IMR-90 (cell line): Measurements from ENCODE around the gene FAM184A. TPM values are rescaled to one million over a fixed set of nuclear protein-coding genes. Genes with fewer than 3 reads are reported as not detected.

ENCODE experiments used
- ATAC-seq: fragments of 200-7000 bp; cut with Tn5 transposase; 2 replicates; pipeline ENCODE4 v1.9.1; 2020; ENCODE audit warnings: low read depth, mild to moderate bottlenecking, moderate library complexity
- BruUV-seq: library from RNA; stranded (reverse); fragments of 400-500 nt; replicated peaks from 2 replicates; lab custom pipeline; 2021; lab: Mats Ljungman, UMichigan
- CTCF ChIA-PET: fragments of 300-600 bp; formaldehyde crosslinking; extraction: SDS; loops from one replicate; lab custom pipeline; 2021; ENCODE audit warnings: antibody characterized with exemption; lab: Yijun Ruan, JAX
- POLR2A ChIA-PET: fragments of 300-600 bp; sonication (Branson Sonifier 250); formaldehyde crosslinking; loops from one replicate; lab custom pipeline; 2022; ENCODE audit warnings: antibody characterized with exemption; ENCODE audit not compliant: unreplicated experiment; lab: Charles Lee
- DNase-seq: peaks from one replicate; pipeline ENCODE4 v3.0.0; 2013
- H2AFZ ChIP-seq: replicated peaks from 2 replicates; pipeline ENCODE3; 2013; ENCODE audit warnings: low read length, mild to moderate bottlenecking; ENCODE audit not compliant: poor library complexity
- H2AK5ac ChIP-seq: 2 replicates; pipeline ENCODE4 v1.6.1; 2013; ENCODE audit warnings: low read depth, low read length, inconsistent platforms
- H2AK9ac ChIP-seq: replicated peaks from 2 replicates; pipeline ENCODE3; 2013; ENCODE audit warnings: mild to moderate bottlenecking, low read depth, low read length, moderate library complexity; ENCODE audit not compliant: poor library complexity
- H2BK120ac ChIP-seq: 2 replicates; pipeline ENCODE4 v1.6.1; 2013; ENCODE audit warnings: low read depth, low read length, inconsistent platforms
- H2BK15ac ChIP-seq: 3 replicates; pipeline ENCODE4 v1.6.1; 2013; ENCODE audit warnings: low read depth, low read length, inconsistent platforms
- H2BK20ac ChIP-seq: 2 replicates; pipeline ENCODE4 v1.6.1; 2013; ENCODE audit warnings: low read depth, mild to moderate bottlenecking, inconsistent platforms, low read length, moderate library complexity
- H2BK5ac ChIP-seq: 2 replicates; pipeline ENCODE4 v1.6.1; 2013; ENCODE audit warnings: mild to moderate bottlenecking, low read depth, low read length, inconsistent platforms; ENCODE audit not compliant: poor library complexity, severe bottlenecking
- H3K14ac ChIP-seq: replicated peaks from 2 replicates; pipeline ENCODE4 v1.6.1; 2013; ENCODE audit warnings: low read depth, low read length, inconsistent platforms
- H3K18ac ChIP-seq: 2 replicates; pipeline ENCODE4 v1.6.1; 2013; ENCODE audit warnings: low read depth, low read length, control low read depth
- H3K23ac ChIP-seq: 2 replicates; pipeline ENCODE4 v1.6.1; 2013; ENCODE audit warnings: low read depth, low read length, inconsistent platforms
- H3K27ac ChIP-seq: 2 replicates; pipeline ENCODE4 v1.5.1; 2013; ENCODE audit warnings: mild to moderate bottlenecking, control low read depth, low read length; ENCODE audit not compliant: insufficient read depth
- H3K27me3 ChIP-seq: 2 replicates; pipeline ENCODE4 v1.6.1; 2013; ENCODE audit warnings: low read length; ENCODE audit not compliant: control insufficient read depth, insufficient read depth
- H3K36me3 ChIP-seq: 2 replicates; pipeline ENCODE4 v1.6.1; 2013; ENCODE audit warnings: low read length, mixed read lengths; ENCODE audit not compliant: control insufficient read depth, insufficient read depth
- H3K4ac ChIP-seq: 2 replicates; pipeline ENCODE4 v1.6.1; 2013; ENCODE audit warnings: low read depth, low read length, inconsistent platforms
- H3K4me1 ChIP-seq: 2 replicates; pipeline ENCODE4 v1.6.1; 2013; ENCODE audit warnings: low read length, mixed read lengths; ENCODE audit not compliant: control insufficient read depth, insufficient read depth
- H3K4me2 ChIP-seq: 2 replicates; pipeline ENCODE4 v1.6.1; 2013; ENCODE audit warnings: low read depth, mild to moderate bottlenecking, control low read depth, low read length, moderate library complexity
- H3K4me3 ChIP-seq: 2 replicates; pipeline ENCODE4 v1.5.1; 2013; ENCODE audit warnings: low read depth, mild to moderate bottlenecking, control low read depth, low read length, moderate library complexity; ENCODE audit not compliant: insufficient read depth
- H3K56ac ChIP-seq: 2 replicates; pipeline ENCODE4 v1.6.1; 2013; ENCODE audit warnings: low read length, inconsistent platforms; ENCODE audit not compliant: insufficient read depth; ENCODE audit errors: extremely low read depth
- H3K79me1 ChIP-seq, 2 experiments: 2 replicates each; pipeline ENCODE4 v1.6.1; 2013; ENCODE audit warnings: low read length in 2 of 2, inconsistent platforms in 1 of 2, low read depth in 1 of 2
- H3K9ac ChIP-seq: 2 replicates; pipeline ENCODE4 v1.6.1; 2013; ENCODE audit warnings: low read depth, low read length, control low read depth
- H3K9me1 ChIP-seq: 2 replicates; pipeline ENCODE4 v1.6.1; 2013; ENCODE audit warnings: low read length, inconsistent platforms; ENCODE audit not compliant: insufficient read depth
- H3K9me3 ChIP-seq: 2 replicates; pipeline ENCODE4 v1.6.1; 2013; ENCODE audit warnings: low read length; ENCODE audit not compliant: control insufficient read depth, insufficient read depth
- H4K20me1 ChIP-seq: 2 replicates; pipeline ENCODE4 v1.6.1; 2013; ENCODE audit warnings: low read length, inconsistent platforms; ENCODE audit not compliant: insufficient read depth
- H4K5ac ChIP-seq: 2 replicates; pipeline ENCODE4 v1.6.1; 2013; ENCODE audit warnings: mild to moderate bottlenecking, low read depth, low read length, control low read depth
- H4K8ac ChIP-seq, 2 experiments: 2 replicates each; pipeline ENCODE4 v1.6.1; 2013; ENCODE audit warnings: low read depth in 2 of 2, low read length in 2 of 2, control low read depth in 1 of 2, inconsistent platforms in 1 of 2
- H4K91ac ChIP-seq: 2 replicates; pipeline ENCODE4 v1.6.1; 2013; ENCODE audit warnings: low read depth, low read length, inconsistent platforms; ENCODE audit not compliant: insufficient read depth
- BHLHE40 ChIP-seq: fragments of 150-350 bp; IDR thresholded peaks from 2 replicates; pipeline ENCODE4 v1.6.1; 2016; ENCODE audit warnings: mild to moderate bottlenecking, low read depth, low read length
- CEBPB ChIP-seq: IDR thresholded peaks from 2 replicates; pipeline ENCODE4 v1.6.1; 2012; ENCODE audit warnings: low read depth, low read length, improper control_type of control experiment
- CHD1 ChIP-seq: IDR thresholded peaks from 2 replicates; pipeline ENCODE4 v1.6.1; 2012; ENCODE audit warnings: low read depth, low read length, improper control_type of control experiment
- CTCF ChIP-seq: conservative IDR thresholded peaks from 2 replicates; pipeline ENCODE4 v1.5.1; 2012; ENCODE audit warnings: mild to moderate bottlenecking, low read depth, low read length, improper control_type of control experiment
- FOS ChIP-seq: fragments of 150-350 bp; IDR thresholded peaks from 2 replicates; pipeline ENCODE4 v1.6.1; 2016; ENCODE audit warnings: low read depth, low read length
- MAFK ChIP-seq: IDR thresholded peaks from 2 replicates; pipeline ENCODE4 v1.6.1; 2012; ENCODE audit warnings: low read depth, low read length, improper control_type of control experiment
- MAZ ChIP-seq: IDR thresholded peaks from 2 replicates; pipeline ENCODE4 v1.6.1; 2012; ENCODE audit warnings: low read depth, mild to moderate bottlenecking, low read length, improper control_type of control experiment, moderate library complexity, borderline replicate concordance
- MXI1 ChIP-seq: IDR thresholded peaks from 2 replicates; pipeline ENCODE4 v1.6.1; 2012; ENCODE audit warnings: low read depth, mild to moderate bottlenecking, low read length, moderate library complexity, borderline replicate concordance
- NFE2L2 ChIP-seq: fragments of 150-350 bp; IDR thresholded peaks from 2 replicates; pipeline ENCODE4 v1.6.1; 2016; ENCODE audit warnings: low read depth, mild to moderate bottlenecking, low read length
- POLR2A ChIP-seq: IDR thresholded peaks from 2 replicates; pipeline ENCODE4 v1.6.1; 2012; ENCODE audit warnings: mild to moderate bottlenecking, low read depth, low read length
- RAD21 ChIP-seq: IDR thresholded peaks from 2 replicates; pipeline ENCODE4 v1.6.1; 2012; ENCODE audit warnings: low read length, improper control_type of control experiment
- RCOR1 ChIP-seq: IDR thresholded peaks from 2 replicates; pipeline ENCODE4 v1.6.1; 2012; ENCODE audit warnings: mild to moderate bottlenecking, low read length, improper control_type of control experiment; ENCODE audit not compliant: insufficient replicate concordance
- RFX5 ChIP-seq: IDR thresholded peaks from 2 replicates; pipeline ENCODE4 v1.8.0; 2012; ENCODE audit warnings: low read depth, mild to moderate bottlenecking, low read length, moderate library complexity
- SMC3 ChIP-seq: fragments of 150-350 bp; IDR thresholded peaks from 2 replicates; pipeline ENCODE4 v1.6.1; 2016; ENCODE audit warnings: low read depth, mild to moderate bottlenecking, antibody characterized with exemption, low read length, moderate library complexity
- USF2 ChIP-seq: fragments of 150-350 bp; IDR thresholded peaks from 2 replicates; pipeline ENCODE4 v1.6.1; 2017; ENCODE audit warnings: mild to moderate bottlenecking, antibody characterized with exemption, low read length, low read depth
- WGBS, 2 experiments: methylation state at CpG; one replicate each; pipeline versions ENCODE4 v1.1.5 to v1.1.7; 2013; ENCODE audit warnings: missing lambda C conversion rate in 2 of 2; ENCODE audit not compliant: insufficient read length in 1 of 2; ENCODE audit errors: extremely low coverage in 2 of 2; 5-methylcytosine and 5-hydroxymethylcytosine counted together
- dilution Hi-C: fragments of 300-500 bp; cut with HindIII; formaldehyde crosslinking; loops from one replicate; pipeline ENCODE4 v1.14.3; 2018; ENCODE audit warnings: low sequenced_read_pairs; ENCODE audit not compliant: unreplicated experiment
- in situ Hi-C: fragments of 300-500 bp; cut with MboI; formaldehyde crosslinking; loops from 3 replicates; pipeline ENCODE4 v1.14.3; 2019; ENCODE audit warnings: low sequenced_read_pairs, inconsistent platforms, mixed read lengths
- intact Hi-C: fragments of 100-400 bp; cut with micrococcal nuclease; formaldehyde crosslinking; loops from 2 replicates; pipeline ENCODE4 v1.10.0; 2022
- polyA plus RNA-seq, 3 experiments: library from polyadenylated mRNA; depleted of rRNA; stranded (reverse); fragments of >200 nt; gene quantifications; 2 replicates each; pipeline ENCODE4 v1.2.3, GENCODE V29; 2012; ENCODE audit warnings: low replicate concordance in 1 of 3
- total RNA-seq: library from RNA; depleted of rRNA; stranded (reverse); fragments of >200 nt; gene quantifications from 2 replicates; pipeline ENCODE4 v1.2.3, GENCODE V29; 2012
- TF ChIP-seq, protein P1 (sequence below): fragments of 150-350 bp; IDR thresholded peaks from 2 replicates; pipeline ENCODE4 v1.6.1; 2016; ENCODE audit warnings: low read depth, mild to moderate bottlenecking, low read length, moderate library complexity, borderline replicate concordance

FAM184A gene
- total and polyA plus RNA-seq, 2 of the 4 experiments (the other 2 are of a cell fraction): 0.03 TPM; not detected in 1

GRCh38 chr6:119126826-119127225 is 48.4 kb upstream of the FAM184A start:
- Histone ChIP-seq H4K91ac (no peak overlapping the region), H3K4me2 (no peak overlapping the region), H2BK15ac (no peak overlapping the region), H3K36me3 (no peaks in the 10 kb centered on the region), H3K9ac (no peak overlapping the region), H4K20me1 (no peaks in the 10 kb centered on the region), H2AK9ac (no peak overlapping the region), H3K14ac (no peak overlapping the region), H4K5ac (no peak overlapping the region), H3K27me3 (peaks cover 2% of the 10 kb centered on the region; the same call in 1 of the 2 replicates), H3K4ac (no peak overlapping the region), H3K4me1 (0 out of 2 replicates have a peak, but pooled peaks cover 3% of the 10 kb centered on the region), H3K18ac (no peak overlapping the region), H2AK5ac (no peak overlapping the region), H4K8ac (no peak overlapping the region), H2BK5ac (no peak overlapping the region), H3K4me3 (no peak overlapping the region), H3K23ac (no peak overlapping the region), H3K9me1 (no peaks in the 10 kb centered on the region), H2AFZ (no peak overlapping the region), H3K9me3 (no peaks in the 10 kb centered on the region; the same call in 1 of the 2 replicates), H3K27ac (no peak overlapping the region), H3K79me1 (no peaks in the 10 kb centered on the region), H3K56ac (no peak overlapping the region), H2BK120ac (no peak overlapping the region), H2BK20ac (no peak overlapping the region)
- DNase-seq (no peak), ATAC-seq (no peak)
- no peak for TF ChIP-seq FOS
- TF ChIP-seq MXI1: no peak
- no peak for TF ChIP-seq SMC3
- TF ChIP-seq CEBPB: no peak
- no peak for TF ChIP-seq RAD21
- TF ChIP-seq MAZ: no peak
- TF ChIP-seq USF2: no peak
- TF ChIP-seq, protein P1, sequence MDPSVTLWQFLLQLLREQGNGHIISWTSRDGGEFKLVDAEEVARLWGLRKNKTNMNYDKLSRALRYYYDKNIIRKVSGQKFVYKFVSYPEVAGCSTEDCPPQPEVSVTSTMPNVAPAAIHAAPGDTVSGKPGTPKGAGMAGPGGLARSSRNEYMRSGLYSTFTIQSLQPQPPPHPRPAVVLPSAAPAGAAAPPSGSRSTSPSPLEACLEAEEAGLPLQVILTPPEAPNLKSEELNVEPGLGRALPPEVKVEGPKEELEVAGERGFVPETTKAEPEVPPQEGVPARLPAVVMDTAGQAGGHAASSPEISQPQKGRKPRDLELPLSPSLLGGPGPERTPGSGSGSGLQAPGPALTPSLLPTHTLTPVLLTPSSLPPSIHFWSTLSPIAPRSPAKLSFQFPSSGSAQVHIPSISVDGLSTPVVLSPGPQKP: no peak
- no peak for TF ChIP-seq RCOR1
- TF ChIP-seq MAFK: no peak
- TF ChIP-seq CHD1: no peak
- no peak for TF ChIP-seq CTCF
- TF ChIP-seq NFE2L2: no peak
- TF ChIP-seq RFX5: no peak
- TF ChIP-seq BHLHE40: no peak
- TF ChIP-seq POLR2A: no peak
- CTCF ChIA-PET: no interaction called here
- intact Hi-C loops (no loop called here), in situ Hi-C loops (no loop called here), dilution Hi-C loops (no loop called here)
- no CpG with 5 or more reads among the region's 4 CpGs for WGBS, 2 experiments
- POLR2A ChIA-PET: interaction anchor here (0.6 kb wide), 1 partner anchor 13 kb away, joined by 4 read pairs; no protein-coding TSS in a partner anchor
- BruUV-seq: no TSS peak
